T-helper 2 cell (primary cell): ENCODE measurements around the gene FAM53B.

Experiments used
- DNase-seq, 5 experiments: peaks; one replicate each; pipeline versions ENCODE4 v3.0.0 to v3.0.0-alpha.2; 2012 to 2022

FAM53B gene

GRCh38 chr10:124741922-124742412 lies 2.2 kb downstream of the FAM53B start:
- DNase-seq, result no peak

GRCh38 chr10:124741281-124741921 lies 2.8 kb downstream of the FAM53B start:
- DNase-seq, result peak; percentile 48 to 71 (median 66)

DNA sequence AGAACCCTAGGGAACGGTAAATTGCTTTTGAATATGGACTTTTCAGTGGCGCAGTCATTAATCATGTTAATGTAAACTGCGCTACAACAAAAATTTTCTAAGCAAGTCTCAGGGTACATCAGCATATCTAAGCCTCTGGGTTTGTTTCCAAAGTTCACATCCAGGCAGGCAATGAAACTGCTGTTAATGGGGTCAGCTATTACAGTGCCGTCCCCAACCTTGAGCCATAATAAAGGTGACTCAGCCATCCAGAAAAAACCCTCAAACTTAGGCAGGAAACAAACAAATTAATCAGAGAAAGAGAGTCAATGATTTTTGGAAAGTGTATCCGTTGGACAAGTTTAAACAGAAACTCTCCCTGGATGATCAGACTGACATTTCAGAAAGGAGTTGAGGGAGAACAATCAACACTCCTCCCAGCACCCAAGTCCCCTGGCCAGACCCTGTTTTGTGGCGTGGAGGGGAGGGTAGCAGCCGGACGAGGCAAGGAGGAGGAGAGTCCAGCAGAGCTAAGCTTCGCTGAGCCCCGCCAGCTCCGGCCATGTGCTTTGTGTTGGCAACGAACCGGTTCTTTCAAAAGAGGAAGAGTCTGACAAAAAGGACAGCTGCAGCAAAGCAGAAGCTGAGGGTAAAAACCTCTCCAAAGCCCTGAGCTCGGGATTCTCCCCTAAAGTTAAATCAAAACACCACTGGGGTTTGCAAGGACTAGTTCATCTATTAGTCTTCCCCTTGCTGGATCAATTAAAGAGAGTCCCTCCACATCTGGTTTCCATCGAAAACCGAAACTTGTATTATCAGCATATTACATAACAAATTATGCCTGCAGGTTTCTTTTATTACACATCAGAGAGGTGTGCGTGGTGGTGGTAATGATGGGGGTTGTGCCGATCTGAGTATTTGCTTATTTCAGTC lies 3.6 kb downstream of the FAM53B start:
- DNase-seq, result peak in 1 of 5 experiments; percentile 57

- no peak for DNase-seq
Observed at GRCh38 chr10:124739986-124740368, 4.2 kb downstream of the FAM53B start.

DNA sequence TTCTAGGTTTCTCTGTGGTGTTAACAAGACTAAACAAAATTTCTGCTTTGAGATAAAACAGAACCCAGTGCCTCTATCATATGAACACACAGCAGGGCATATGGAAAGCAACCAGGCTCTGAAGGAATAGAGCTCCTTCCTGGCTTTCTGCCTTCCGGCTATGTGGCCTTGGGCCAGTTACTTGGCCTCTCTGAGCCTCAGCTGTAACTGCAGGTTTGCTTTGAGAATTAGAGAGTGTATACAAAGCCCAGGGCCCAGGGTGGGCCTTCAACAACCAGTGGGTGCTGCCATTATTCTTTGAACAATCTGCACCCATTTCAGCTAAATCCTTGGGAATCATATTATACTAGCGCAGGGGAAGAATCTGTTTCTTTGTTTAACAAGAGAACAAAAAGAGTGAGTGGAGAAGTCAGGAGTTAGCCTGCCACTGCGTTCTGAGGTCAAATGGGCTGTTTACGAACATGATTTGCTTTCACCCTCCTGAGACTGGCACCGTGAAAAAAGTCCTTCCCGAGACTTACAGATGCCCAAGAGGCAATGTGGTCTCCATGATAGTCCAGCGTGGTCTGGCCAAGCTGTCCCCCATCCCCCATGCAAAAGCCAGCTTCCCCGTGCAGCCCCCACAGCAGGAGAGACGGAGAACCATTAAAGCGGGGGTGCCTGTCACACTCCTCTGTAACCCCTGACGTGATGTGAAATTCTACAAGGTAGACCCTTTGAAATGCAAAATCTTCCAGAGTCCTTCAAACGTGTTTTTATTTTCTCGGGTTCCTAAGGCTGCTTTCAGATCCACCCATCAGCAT lies 4.9 kb downstream of the FAM53B start:
- DNase-seq, result no peak

DNA sequence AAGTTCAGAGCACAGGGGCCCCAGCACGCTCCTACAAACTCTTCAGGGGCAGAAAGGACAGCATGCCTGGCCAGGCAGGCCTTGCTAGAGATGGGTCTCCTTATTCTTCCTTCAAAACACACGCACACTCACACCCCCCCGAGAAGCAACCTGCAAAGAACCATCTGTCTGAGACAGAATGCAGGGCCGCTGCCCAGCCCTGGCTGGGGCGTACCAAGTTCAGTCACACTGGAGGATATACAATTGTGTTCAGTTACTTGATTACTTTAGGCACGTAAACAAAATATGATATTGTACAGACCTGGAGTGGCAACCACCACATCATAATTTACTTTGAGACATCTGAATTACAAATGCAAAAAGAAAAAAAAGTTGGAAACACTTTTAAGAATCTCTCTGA lies 5.7 kb downstream of the FAM53B start:
- DNase-seq, result no peak

- no peak for DNase-seq
Observed at GRCh38 chr10:124737708-124738107, 6.5 kb downstream of the FAM53B start.

DNA sequence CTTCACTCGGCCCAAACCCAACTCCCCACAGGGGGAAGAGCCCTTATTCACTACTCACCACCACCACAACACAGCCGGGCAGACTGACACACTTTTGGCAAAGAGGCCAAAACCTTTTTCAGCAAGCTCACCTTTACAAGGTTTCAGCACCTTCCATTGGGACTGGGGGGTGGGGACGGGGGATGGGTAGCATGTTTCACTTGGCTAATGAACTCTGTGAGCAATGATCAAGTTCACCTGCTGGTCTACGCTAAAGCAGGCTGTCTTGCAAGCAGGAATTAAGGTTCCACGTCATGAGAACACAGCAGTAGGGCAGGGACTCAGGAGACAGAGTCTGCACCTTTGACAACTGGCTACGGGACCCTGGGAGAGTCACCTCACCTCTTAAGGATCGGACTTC lies 7.0 kb downstream of the FAM53B start:
- no peak for DNase-seq

DNA sequence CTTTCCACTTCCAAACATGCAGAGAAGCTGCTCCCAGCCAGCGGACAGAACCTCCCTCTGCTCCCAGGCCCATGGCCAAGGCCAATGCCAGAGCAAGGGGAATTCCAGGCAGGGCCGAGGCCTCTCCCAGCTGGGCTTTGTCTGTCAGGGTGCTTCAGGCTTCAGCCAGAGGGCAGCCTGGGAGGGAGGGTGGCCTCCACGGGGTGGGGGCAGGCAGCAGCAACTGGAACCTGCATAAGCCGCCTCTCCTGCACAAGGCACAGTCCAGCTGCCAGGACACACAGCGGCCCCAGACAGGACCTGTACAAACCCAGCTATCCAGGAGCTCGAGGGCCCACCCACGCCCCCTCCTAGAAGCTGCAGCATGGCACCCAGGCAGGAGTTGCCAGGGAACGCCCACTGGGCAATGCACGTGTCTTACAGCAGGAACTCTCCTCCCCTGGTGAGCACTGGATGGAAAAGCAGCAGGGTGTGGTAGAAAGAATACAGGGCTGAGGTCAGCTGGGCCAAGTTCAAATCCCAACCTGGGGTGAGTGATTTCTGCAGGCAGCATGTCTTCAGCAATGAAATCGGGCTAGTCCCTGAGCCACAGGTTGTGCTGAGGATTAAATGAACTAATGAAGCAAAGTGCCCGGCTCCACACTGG lies 7.6 kb downstream of the FAM53B start:
- DNase-seq, result no peak

DNA sequence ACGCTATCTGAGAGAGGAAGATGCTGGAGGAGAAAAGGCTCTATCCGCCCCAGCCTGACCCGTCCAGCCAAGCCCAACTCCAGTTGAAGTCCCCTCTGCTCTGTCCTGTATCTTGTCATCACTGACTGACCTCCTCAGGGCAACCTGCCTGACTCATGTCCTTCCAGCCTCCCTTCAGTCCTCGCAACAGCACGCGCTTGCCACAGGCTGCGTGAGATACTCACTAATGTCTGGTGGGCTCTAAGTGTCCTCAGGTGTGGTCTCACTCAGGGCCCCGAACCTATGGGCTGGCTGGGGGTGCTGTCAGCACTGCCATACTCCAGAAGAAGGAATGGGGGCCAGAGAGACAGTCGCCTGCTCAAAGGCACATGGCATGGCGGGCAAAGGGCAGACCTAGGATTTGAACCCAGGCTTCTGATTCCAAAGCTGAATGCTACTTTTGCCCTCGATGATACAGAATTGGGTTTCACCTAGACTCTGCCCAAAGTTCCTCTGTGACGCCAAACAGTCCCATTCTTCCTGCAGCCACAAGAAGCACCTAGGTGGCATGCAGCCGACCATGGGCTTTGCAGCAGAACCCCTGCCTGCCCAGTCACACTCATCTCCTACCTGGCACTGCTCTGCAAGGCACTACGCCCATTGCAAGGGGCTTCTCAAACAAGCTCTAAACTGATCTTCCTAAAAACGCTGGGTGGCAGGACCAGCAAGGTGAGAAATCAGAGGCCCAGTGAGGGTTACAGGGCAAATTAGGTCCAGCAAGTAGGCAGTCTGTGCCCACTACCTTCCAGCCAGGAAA lies 8.5 kb downstream of the FAM53B start:
- no peak for DNase-seq

DNA sequence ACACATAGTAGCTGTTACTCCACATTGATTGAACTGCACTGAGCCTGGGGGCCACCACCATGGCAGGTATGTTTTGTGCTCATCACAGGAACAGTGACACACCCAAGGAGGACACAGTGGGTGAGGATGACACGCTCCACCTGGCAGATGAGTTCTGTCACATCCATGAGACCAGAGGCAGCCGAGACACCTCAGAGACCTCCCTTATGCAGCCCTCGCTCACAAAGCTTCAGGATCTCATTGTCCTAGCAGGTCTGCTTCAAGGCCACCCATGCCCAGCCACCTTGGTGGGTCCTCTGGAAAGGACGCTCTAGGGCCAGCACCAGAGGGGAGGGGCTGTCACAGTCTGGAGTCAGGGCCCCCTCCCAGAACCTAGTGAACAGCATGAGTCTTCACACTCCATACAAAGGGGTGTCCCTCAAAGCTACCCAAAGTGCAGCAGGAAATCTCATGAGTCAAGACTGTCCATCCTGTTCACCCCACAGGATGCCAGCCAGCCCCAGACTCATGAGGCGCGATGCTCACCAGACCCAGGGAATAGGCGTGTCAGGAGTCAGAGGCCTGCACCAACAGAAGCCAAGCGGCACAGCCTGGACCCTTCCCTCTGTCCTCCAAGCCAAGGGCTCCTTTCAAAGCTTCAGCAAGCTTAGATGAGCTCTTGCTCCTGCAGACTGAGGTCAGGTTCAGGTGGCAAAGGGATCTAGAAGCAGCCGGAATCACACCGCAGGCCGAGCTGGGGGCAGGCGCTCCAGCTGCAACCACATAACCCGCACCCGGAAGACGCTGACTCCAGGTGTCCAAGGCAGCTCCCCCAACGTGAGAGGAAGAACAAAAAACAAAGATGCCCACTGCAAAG lies 9.6 kb downstream of the FAM53B start:
- peak in 2 of 5 experiments; percentile 58 to 72 for DNase-seq

GRCh38 chr10:124733571-124734245 lies 10.5 kb downstream of the FAM53B start:
- no peak for DNase-seq

DNA sequence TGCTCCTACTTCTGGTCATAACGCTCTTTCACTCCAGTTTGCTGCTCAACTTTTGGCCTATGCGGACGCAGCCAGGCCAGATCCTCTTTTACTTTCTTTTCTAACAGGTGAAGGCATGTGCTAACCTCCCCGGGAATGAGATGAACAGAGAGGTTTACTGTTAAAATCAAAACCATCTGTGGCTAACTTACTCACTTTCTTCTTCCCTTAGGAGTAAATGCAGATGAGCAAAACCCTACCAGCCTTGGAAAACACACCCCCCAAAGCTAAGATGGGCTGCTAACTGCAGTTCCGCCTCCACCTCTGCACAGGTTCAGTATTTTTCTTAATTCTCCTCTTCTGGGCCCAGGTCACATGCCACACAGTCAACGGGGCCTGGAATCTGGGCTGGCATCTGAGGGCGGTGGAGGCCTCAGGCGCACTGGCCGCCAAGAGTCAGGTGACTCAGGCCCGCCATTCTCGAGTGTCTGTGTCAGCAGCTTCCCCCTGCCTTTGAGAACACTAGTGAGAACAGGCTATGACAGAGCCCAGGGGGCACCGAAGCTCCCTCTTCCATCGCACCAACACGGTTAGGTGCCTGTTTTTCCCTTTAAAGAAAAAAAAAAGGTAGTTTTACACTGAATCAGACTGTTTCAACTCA lies 11.1 kb downstream of the FAM53B start:
- peak in 3 of 5 experiments; percentile 36 to 77 (median 65) for DNase-seq

- no peak for DNase-seq
Observed at GRCh38 chr10:124731551-124731950, 12.6 kb downstream of the FAM53B start.

DNA sequence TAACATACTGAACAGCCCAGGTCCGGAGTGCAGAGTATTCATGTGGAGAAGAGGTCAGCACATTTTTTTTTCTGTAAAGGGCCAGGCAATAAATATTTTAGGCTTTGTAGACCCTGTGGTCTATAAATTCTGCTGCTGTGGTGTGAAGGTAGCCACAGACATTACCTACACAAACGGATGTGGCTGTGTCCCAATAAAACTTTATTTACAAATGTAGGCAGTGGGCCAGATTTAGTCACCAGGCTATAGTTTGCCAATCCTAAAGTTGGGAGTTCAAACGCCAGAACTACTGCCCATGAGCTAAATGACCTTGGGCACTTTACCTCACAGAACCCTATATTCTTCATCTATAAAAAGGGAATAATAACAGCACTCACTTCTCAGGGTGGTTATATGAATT lies 13.4 kb downstream of the FAM53B start:
- DNase-seq, result no peak

DNA sequence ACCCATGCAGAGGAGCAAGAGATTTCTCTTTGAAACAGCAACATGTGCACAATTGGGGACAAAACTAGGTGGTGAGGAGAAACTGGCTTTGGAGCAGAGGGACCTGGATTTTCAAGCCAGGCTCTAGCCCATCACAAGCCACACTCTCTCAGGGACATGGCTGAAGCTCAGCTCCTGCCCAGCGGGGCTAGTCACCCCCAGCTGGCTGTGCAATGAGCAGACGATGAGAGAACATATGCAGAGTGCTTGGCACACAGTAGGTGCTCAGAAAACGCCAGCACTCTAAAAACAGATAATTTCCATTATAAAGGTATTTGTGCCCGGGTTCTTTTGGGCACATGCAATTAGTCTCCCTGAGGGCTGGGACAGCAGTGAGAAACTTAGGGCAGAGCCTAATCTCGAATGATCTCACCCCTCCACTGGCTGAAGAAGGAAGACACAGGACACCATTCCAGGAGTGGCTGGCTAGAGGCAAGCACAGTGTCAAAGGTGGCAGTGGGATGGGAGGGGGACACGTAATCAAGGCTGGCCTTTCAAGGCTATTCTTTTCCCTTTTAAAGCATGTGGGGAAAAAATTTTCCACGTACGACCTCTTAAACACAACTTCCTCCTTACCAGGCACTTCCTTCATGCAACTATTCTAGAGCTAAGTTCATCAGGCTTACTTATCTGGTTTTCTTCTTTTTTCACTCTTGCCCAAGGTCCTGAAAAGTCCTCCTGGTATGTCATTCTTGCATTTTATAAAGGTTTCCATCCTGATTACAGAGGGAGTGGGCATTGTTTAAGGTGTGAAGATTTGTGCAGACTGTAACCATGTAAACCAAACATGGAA lies 15.1 kb downstream of the FAM53B start:
- no peak for DNase-seq

DNA sequence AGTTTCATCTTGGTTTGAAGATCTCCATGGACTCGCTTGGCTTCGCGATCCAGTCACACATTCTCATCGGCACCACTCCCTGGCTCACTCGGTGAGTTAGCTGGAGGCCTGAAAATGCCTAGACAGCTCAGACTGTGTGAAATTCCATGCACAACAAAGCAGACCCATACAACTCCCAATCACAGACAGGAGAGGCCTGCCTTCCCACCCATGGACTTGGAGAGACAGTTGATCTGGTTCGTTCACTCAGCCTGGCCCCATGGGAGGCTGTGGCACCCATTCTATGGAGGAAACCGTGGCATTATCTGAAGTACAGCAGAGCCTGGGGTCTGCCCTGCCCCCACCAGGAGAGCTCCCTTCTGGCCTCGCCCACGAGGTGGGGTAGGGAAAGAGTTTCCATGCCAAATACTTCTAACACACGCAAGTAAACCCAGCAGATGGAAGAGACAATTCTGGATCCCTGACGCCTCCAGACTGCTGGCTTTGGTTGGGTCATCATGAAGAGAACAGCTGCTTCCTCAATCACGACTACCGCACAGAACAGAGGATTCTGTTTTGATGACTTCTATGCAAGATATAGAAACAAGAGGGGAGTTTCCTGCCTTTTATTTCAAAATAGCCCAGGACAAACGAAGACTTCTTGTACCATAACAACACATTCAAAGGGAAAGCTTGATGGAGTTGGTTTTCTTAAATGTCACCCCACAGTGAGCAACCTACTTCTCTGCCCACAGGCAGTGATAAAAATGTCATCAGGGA lies 15.9 kb downstream of the FAM53B start:
- peak in 1 of 5 experiments; percentile 38 for DNase-seq
